ENCODE results near the gene HHIPL1. TPM values are rescaled to one million over a fixed set of nuclear protein-coding genes. Genes with fewer than 3 reads are reported as not detected.

Gene HHIPL1
- total RNA-seq, 1 donor: 4.4 TPM

DNA sequence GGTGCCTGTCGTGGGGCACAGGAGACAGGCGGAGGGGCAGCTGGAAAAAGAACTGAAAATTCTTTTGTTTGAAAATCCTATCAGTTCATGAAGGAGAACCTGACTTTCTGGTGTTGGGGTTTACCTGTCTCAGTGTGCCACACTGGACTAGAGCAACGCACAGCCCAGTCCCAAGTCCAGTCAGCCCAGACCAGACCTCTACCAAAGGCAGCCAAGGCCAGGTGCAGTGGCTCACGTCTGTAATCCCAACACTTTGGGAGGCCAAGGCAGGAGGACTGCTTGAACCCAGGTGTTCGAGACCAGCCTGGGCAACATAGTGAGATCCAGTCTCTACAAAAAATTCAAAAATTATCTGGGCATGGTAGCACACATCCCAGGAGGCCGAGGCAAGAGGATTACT, 45.5 kb upstream of the HHIPL1 start:
- no peak for DNase-seq (ENCODE audit: low read depth)
- TF ChIP-seq, protein P1, sequence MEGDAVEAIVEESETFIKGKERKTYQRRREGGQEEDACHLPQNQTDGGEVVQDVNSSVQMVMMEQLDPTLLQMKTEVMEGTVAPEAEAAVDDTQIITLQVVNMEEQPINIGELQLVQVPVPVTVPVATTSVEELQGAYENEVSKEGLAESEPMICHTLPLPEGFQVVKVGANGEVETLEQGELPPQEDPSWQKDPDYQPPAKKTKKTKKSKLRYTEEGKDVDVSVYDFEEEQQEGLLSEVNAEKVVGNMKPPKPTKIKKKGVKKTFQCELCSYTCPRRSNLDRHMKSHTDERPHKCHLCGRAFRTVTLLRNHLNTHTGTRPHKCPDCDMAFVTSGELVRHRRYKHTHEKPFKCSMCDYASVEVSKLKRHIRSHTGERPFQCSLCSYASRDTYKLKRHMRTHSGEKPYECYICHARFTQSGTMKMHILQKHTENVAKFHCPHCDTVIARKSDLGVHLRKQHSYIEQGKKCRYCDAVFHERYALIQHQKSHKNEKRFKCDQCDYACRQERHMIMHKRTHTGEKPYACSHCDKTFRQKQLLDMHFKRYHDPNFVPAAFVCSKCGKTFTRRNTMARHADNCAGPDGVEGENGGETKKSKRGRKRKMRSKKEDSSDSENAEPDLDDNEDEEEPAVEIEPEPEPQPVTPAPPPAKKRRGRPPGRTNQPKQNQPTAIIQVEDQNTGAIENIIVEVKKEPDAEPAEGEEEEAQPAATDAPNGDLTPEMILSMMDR (IDR thresholded peaks at IDR 0.05; ENCODE audit: insufficient read depth, low read length): no peak
- H3K4me3 ChIP-seq (ENCODE audit: low read depth, low read length): no peak overlapping the region

DNA sequence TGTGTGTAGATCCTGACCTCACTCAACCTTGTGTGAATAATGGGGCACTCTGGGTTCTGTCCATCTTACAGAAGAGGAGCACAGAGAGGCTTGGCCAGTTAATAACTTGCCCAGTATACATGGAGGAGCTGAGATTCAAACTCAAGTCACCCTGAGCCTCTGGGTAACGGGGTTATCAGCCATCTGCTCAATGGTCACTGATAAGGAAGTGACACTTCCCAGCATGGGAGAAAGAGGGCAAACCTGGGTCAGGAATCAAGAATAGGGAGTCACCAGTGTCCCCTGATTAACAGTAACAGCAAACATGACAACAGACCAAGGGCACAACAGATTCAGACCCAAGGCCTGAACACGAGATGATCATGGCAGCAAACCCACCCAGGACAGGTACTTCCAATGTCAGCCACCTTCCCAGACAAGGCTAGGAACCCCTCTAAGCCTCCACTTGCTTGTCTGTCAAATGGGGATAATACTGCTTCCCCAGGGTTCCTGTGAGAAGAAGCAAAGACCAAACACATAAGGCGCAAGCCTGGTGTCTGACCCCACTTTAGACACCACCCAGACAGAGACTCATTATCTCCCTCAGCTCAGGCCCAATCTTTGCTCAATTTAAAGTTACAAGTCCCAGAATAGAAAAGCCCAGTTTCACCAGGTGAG, 44.6 kb upstream of the HHIPL1 start:
- DNase-seq (ENCODE audit: low read depth): no peak
- no peak overlapping the region for H3K4me3 ChIP-seq (ENCODE audit: low read depth, low read length)
- TF ChIP-seq, protein P1 (IDR thresholded peaks at IDR 0.05; ENCODE audit: insufficient read depth, low read length): no peak

DNA sequence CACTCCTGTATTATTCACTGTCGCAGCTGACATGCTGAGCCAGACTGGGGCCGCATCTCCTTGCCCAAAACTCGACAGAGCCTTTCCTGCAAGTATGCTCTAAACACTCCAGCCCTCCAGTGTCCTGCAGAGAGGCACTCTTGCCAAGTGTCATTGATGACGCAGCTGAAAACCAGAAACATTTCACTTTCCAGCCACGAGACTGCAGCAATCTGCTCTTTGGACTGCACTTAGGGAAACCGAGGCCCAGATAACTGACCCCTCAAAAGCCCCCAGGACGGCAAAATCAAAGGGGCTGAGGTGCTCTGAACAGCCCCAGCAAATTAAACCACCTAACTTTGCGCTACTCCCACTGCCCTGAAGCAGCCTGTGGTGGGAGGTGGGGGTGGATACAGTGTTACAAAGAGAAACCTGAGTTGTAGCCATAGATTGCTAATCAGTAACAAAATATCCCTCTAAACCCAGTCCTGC, 43.5 kb upstream of the HHIPL1 start:
- peak overlapping the region; percentile 59 for H3K4me3 ChIP-seq (ENCODE audit: low read depth, low read length)
- TF ChIP-seq, protein P1 (IDR thresholded peaks at IDR 0.05; ENCODE audit: insufficient read depth, low read length): no peak
- peak; percentile 58 for DNase-seq (ENCODE audit: low read depth)

DNA sequence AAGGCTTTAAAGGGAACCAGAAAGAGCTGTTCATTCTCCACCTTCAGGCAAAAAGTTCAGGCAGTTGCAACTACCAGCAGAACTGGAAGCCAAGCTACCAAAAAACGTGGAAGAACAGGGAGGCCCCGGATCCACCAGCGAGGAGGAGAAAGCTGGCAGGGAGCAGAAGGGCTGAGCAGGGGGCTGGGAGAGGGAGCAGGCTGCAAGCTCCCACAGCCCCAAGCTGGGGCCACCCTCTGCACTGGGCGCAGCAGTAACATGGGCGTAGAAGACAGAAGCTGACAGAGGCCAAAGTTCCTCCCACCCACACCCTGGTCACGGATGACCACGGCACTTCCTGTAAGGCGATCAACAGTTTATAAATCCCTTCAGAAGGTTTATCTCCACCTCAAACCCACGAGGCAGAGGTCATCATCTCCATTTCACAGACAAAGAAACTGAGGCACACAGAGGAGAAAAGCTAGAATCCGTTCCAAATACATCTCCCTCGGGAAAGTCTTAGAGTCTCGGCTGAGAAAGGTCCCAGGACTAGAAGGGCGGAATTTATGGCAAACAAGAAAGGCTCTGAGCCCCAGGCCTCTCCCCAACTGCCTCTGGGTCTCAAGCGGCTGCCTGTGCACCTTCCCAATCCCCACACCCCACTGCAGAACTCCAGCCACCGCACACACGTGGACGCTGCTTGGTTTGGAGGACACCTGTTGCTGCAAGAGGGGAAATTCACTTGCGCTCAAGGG, 42.7 kb upstream of the HHIPL1 start:
- no peak for DNase-seq (ENCODE audit: low read depth)
- TF ChIP-seq, protein P1 (IDR thresholded peaks at IDR 0.05; ENCODE audit: insufficient read depth, low read length): no peak
- peak overlapping the region; percentile 59 for H3K4me3 ChIP-seq (ENCODE audit: low read depth, low read length)

DNA sequence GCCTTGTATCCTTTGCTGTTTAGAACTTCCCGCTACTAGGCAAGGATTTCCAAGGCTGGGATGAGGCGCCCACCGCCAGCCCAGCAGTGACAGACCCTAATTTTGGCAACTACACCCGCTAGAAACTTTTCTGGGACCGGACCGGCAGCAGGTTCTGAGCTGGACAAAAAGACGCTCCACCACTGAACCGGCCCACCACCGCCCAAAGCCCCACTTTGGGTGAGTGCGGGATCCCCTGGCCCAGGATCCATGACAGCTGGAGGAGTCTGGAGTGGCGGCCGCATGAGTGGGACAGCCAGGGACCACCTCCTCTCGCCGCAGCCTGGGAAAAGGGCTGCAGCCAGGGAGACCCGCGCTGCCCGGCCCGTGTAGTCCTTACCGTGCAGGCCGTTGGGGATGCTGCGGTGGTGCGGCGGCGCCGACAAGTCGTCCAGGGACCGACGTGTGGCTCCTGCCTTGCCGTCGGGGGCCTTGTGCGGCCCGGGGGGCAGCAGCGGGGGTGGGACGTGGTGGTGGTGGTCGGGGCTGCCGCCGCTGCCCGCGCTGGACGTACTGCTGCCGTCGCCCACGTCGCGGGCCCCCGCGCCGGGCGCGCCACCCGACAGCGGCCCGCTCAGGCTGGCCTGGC, 42.0 kb upstream of the HHIPL1 start:
- H3K4me3 ChIP-seq (ENCODE audit: low read depth, low read length): peak overlapping the region; percentile 59
- TF ChIP-seq, protein P1 (IDR thresholded peaks at IDR 0.05; ENCODE audit: insufficient read depth, low read length): no peak
- no peak for DNase-seq (ENCODE audit: low read depth)

DNA sequence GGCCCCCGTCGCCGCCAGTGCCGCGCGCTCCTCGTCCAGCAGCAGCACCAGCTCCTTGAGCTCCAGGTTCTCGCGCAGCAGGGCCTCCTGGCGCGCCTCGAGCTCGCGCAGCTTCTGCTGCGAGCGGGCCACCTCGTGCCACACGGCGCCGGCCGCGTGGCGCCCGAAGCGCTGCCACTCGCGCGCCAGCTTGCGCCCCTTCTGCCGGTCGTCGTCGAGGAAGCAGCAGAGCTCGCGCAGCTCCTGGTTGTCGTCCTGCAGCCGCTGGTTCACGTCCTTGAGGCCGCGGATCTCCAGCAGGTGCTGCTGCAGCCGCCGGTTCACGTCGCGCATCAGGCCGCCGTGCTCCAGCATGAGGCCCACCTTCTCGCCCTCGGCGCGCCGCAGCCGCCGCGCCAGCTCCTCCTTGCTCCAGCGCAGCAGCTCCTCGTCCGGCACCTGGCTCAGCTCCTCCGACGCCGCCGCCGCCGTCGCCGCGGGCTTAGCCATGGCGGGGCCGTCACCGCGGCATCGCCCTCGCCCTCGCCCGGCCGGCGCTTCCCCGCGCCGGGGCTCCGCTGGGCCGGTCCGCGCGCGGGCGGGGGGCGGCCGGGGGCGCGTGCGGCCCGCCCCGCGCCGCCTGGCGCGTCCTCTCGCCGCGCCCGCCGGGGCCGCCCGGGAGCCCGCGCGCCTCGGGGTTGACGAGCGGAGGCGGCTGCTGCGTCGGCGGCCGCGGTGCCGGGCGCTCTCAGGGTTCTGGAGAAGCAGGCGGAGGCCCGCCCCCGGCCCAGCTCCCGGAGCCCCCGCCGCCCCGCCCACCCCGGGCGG, 41.3 kb upstream of the HHIPL1 start, which contains the start of gene CCDC85C:
Gene CCDC85C (minus strand): TSS at position 737 of the 807 bp plus-strand sequence. CDS start 248 bp downstream, at position 489.
- TF ChIP-seq, protein P1 (IDR thresholded peaks at IDR 0.05; ENCODE audit: insufficient read depth, low read length): no peak
- peak within 1 kb of the TSS; percentile 75 for H3K4me3 ChIP-seq (ENCODE audit: low read depth, low read length)
- peak; percentile 46 for DNase-seq (ENCODE audit: low read depth)

Measured in fibroblast of the aortic adventitia (primary cell).